Bronchial epithelial cell (primary cell): ENCODE results near the gene NDUFA5. TPM values are rescaled to one million over a fixed set of nuclear protein-coding genes. Genes with fewer than 3 reads are reported as not detected.

Source experiments
- DNase-seq: peaks from one replicate; pipeline ENCODE4 v3.0.0-alpha.2; 2010; ENCODE audit warnings: low read depth
- FAIRE-seq: peaks from 2 replicates; lab custom pipeline; 2011; peaks lifted over from hg19 to GRCh38; lab: Jason Lieb, UNC
- H3K27me3 ChIP-seq: 2 replicates; pipeline ENCODE4 v1.5.1; 2011; ENCODE audit warnings: low read length; ENCODE audit not compliant: control insufficient read depth, insufficient read depth
- H3K36me3 ChIP-seq: 2 replicates; pipeline ENCODE4 v1.5.1; 2011; ENCODE audit warnings: low read length; ENCODE audit not compliant: control insufficient read depth, insufficient read depth
- H3K4me3 ChIP-seq: 2 replicates; pipeline ENCODE4 v1.5.1; 2011; ENCODE audit warnings: mild to moderate bottlenecking, low read depth, low read length, control low read depth
- CTCF ChIP-seq: IDR thresholded peaks from 2 replicates; pipeline ENCODE4 v1.5.1; 2011; ENCODE audit warnings: mild to moderate bottlenecking, moderate library complexity, low read length, control low read depth, inconsistent platforms; ENCODE audit not compliant: insufficient read depth, severe bottlenecking
- total RNA-seq: library from RNA; depleted of rRNA; stranded (reverse); fragments of >200 nt; gene quantifications from 2 replicates; pipeline ENCODE4 v1.2.1, GENCODE V29; 2014

The NDUFA5 gene
- total RNA-seq, 1 donor from 2014 or later = 27.9 TPM

- FAIRE-seq (no peak), DNase-seq (no peak)
- H3K4me3 ChIP-seq = no peak overlapping the region
- no peak for TF ChIP-seq CTCF
- no peaks in the 10 kb centered on the region for H3K36me3 ChIP-seq
- no peaks in the 10 kb centered on the region for H3K27me3 ChIP-seq
These were observed 17.7 kb downstream of the NDUFA5 start for GRCh38 chr7:123539871-123540270.

GRCh38 chr7:123538897-123539296, 18.7 kb downstream of the NDUFA5 start:
- Histone ChIP-seq H3K4me3 (no peak overlapping the region), H3K27me3 (no peaks in the 10 kb centered on the region), H3K36me3 (no peaks in the 10 kb centered on the region)
- FAIRE-seq (no peak), DNase-seq (peak; percentile 6)
- TF ChIP-seq CTCF = no peak

GRCh38 chr7:123538189-123538714, 19.4 kb downstream of the NDUFA5 start:
- FAIRE-seq (no peak), DNase-seq (peak; percentile 89)
- Histone ChIP-seq H3K27me3 (no peaks in the 10 kb centered on the region), H3K36me3 (no peaks in the 10 kb centered on the region), H3K4me3 (no peak overlapping the region)
- TF ChIP-seq CTCF = no peak

- Histone ChIP-seq H3K4me3 (no peak overlapping the region), H3K36me3 (no peaks in the 10 kb centered on the region), H3K27me3 (no peaks in the 10 kb centered on the region)
- no peak for FAIRE-seq
- DNase-seq = peak; percentile 43
- peak; percentile 14 for TF ChIP-seq CTCF
These were observed 20.5 kb downstream of the NDUFA5 start for GRCh38 chr7:123537026-123537642.

- H3K27me3 ChIP-seq = no peaks in the 10 kb centered on the region
- H3K36me3 ChIP-seq = no peaks in the 10 kb centered on the region
- no peak for TF ChIP-seq CTCF
- FAIRE-seq (no peak), DNase-seq (no peak)
- no peak overlapping the region for H3K4me3 ChIP-seq
These were observed 22.1 kb downstream of the NDUFA5 start for GRCh38 chr7:123535517-123535916.
